GM23338 (cell line): Measurements from ENCODE around the gene MED20. TPM values are rescaled to one million over a fixed set of nuclear protein-coding genes. Genes with fewer than 3 reads are reported as not detected.

Experiments
- ATAC-seq: fragments of 200-7000 bp; cut with Tn5 transposase; 3 replicates; pipeline ENCODE4 v1.9.1; 2020
- DNase-seq: peaks from one replicate; pipeline ENCODE4 v3.0.0-alpha.2; 2015; ENCODE audit warnings: low spot score
- H2AFZ ChIP-seq: fragments of 200-600 bp; sonication (generic); 2 replicates; pipeline ENCODE4 v1.8.0; 2016; ENCODE audit warnings: antibody characterized with exemption, mild to moderate bottlenecking, moderate library complexity
- H3F3A ChIP-seq: fragments of 200-600 bp; sonication (generic); replicated peaks from 2 replicates; pipeline ENCODE4 v1.8.0; 2017; ENCODE audit warnings: antibody characterized with exemption, mixed run types, low read depth
- H3K27ac ChIP-seq: fragments of 200-600 bp; sonication (generic); 2 replicates; pipeline ENCODE4 v1.6.1; 2016; ENCODE audit warnings: low read depth
- H3K27me3 ChIP-seq: fragments of 200-600 bp; sonication (generic); 2 replicates; pipeline ENCODE4 v1.8.0; 2016; ENCODE audit warnings: mild to moderate bottlenecking, mixed run types, moderate library complexity; ENCODE audit not compliant: insufficient read depth
- H3K36me3 ChIP-seq: fragments of 200-600 bp; sonication (generic); 2 replicates; pipeline ENCODE4 v1.8.0; 2016; ENCODE audit warnings: mild to moderate bottlenecking; ENCODE audit not compliant: insufficient read depth
- H3K4me1 ChIP-seq: fragments of 200-600 bp; sonication (generic); 2 replicates; pipeline ENCODE4 v1.8.0; 2016; ENCODE audit warnings: mild to moderate bottlenecking, moderate library complexity; ENCODE audit not compliant: insufficient read depth
- H3K4me2 ChIP-seq: fragments of 200-600 bp; sonication (generic); 2 replicates; pipeline ENCODE4 v1.7.1; 2017; ENCODE audit warnings: mixed run types
- H3K4me3 ChIP-seq: fragments of 200-600 bp; sonication (generic); 2 replicates; pipeline ENCODE4 v1.6.1; 2016; ENCODE audit warnings: mixed run types
- H3K79me2 ChIP-seq: fragments of 200-600 bp; sonication (generic); replicated peaks from 2 replicates; pipeline ENCODE4 v1.8.0; 2017; ENCODE audit warnings: mild to moderate bottlenecking; ENCODE audit not compliant: insufficient read depth
- H3K9me2 ChIP-seq: fragments of 200-600 bp; sonication (generic); 2 replicates; pipeline ENCODE4 v1.8.0; 2017; ENCODE audit not compliant: insufficient read depth
- H4K20me1 ChIP-seq: fragments of 200-600 bp; sonication (generic); replicated peaks from 2 replicates; pipeline ENCODE4 v1.8.0; 2017; ENCODE audit warnings: mild to moderate bottlenecking; ENCODE audit not compliant: insufficient read depth
- H3K27ac Mint-ChIP-seq: 2 replicates; pipeline ENCODE4 v1.8.0; 2020; ENCODE audit warnings: inconsistent platforms, mild to moderate bottlenecking, moderate library complexity, mixed read lengths
- H3K27me3 Mint-ChIP-seq: 3 replicates; pipeline ENCODE4 v1.8.0; 2022; ENCODE audit warnings: low read depth, mild to moderate bottlenecking, moderate library complexity, mixed read lengths, inconsistent platforms; ENCODE audit not compliant: insufficient read depth, poor library complexity
- H3K36me3 Mint-ChIP-seq: 3 replicates; pipeline ENCODE4 v1.8.0; 2021; ENCODE audit warnings: low read depth, mild to moderate bottlenecking, inconsistent platforms, moderate library complexity, mixed read lengths
- H3K4me1 Mint-ChIP-seq: 3 replicates; pipeline ENCODE4 v1.8.0; 2020; ENCODE audit warnings: mild to moderate bottlenecking, inconsistent platforms, mixed read lengths
- H3K4me3 Mint-ChIP-seq: 3 replicates; pipeline ENCODE4 v1.8.0; 2021; ENCODE audit warnings: moderate library complexity, mild to moderate bottlenecking, inconsistent platforms, mixed read lengths
- H3K9me3 Mint-ChIP-seq: 3 replicates; pipeline ENCODE4 v1.8.0; 2020; ENCODE audit warnings: moderate library complexity, mild to moderate bottlenecking, inconsistent platforms, mixed read lengths
- CREB1 ChIP-seq: fragments of 250-450 bp; sonication (Bioruptor Pico); IDR thresholded peaks from 2 replicates; pipeline ENCODE4 v1.5.0; 2020; ENCODE audit warnings: low read depth, mild to moderate bottlenecking, moderate library complexity
- CTCF ChIP-seq, 2 experiments: fragments of 200-600 bp in 1 of 2; sonication (generic) in 1 of 2; conservative IDR thresholded peaks; 2 replicates each; pipeline versions ENCODE4 v1.5.1 to v1.6.1; 2016 to 2017; ENCODE audit warnings: antibody characterized with exemption in 2 of 2, low read depth in 2 of 2, mild to moderate bottlenecking in 2 of 2, moderate library complexity in 1 of 2
- ETS1 ChIP-seq: IDR thresholded peaks from 2 replicates; pipeline ENCODE4 v1.6.1; 2016; ENCODE audit warnings: antibody characterized with exemption
- EZH2 ChIP-seq: fragments of 200-600 bp; sonication (generic); IDR thresholded peaks from one replicate; pipeline ENCODE4 v1.8.0; 2017; ENCODE audit warnings: antibody characterized with exemption, mild to moderate bottlenecking, low read depth; ENCODE audit not compliant: unreplicated experiment
- EZH2phosphoT487 ChIP-seq: fragments of 200-600 bp; sonication (generic); IDR thresholded peaks from one replicate; pipeline ENCODE4 v1.8.1; 2018; ENCODE audit warnings: antibody characterized with exemption; ENCODE audit not compliant: unreplicated experiment
- JUNB ChIP-seq: IDR thresholded peaks from one replicate; pipeline ENCODE4 v1.6.1; 2016; ENCODE audit warnings: antibody characterized with exemption; ENCODE audit not compliant: unreplicated experiment
- NANOG ChIP-seq: IDR thresholded peaks from 2 replicates; pipeline ENCODE4 v1.6.1; 2016; ENCODE audit warnings: antibody characterized with exemption, borderline replicate concordance
- POLR2AphosphoS5 ChIP-seq: IDR thresholded peaks from 2 replicates; pipeline ENCODE4 v1.6.1; 2016; ENCODE audit warnings: antibody characterized with exemption, low read depth
- STAT1 ChIP-seq: IDR thresholded peaks from one replicate; pipeline ENCODE4 v1.6.1; 2016; ENCODE audit warnings: antibody characterized with exemption; ENCODE audit not compliant: unreplicated experiment
- ZNF114 ChIP-seq: fragments of 250-450 bp; sonication (Bioruptor Pico); IDR thresholded peaks from 2 replicates; pipeline ENCODE4 v1.5.0; 2020; ENCODE audit warnings: mild to moderate bottlenecking, moderate library complexity
- ZNF331 ChIP-seq: fragments of 250-450 bp; sonication (Bioruptor Pico); IDR thresholded peaks from 2 replicates; pipeline ENCODE4 v1.5.0; 2020; ENCODE audit warnings: low read depth, mild to moderate bottlenecking, moderate library complexity
- ZNF462 ChIP-seq: fragments of 250-450 bp; sonication (Bioruptor Pico); IDR thresholded peaks from 2 replicates; pipeline ENCODE4 v1.5.0; 2020; ENCODE audit warnings: mild to moderate bottlenecking, moderate library complexity
- polyA plus RNA-seq: library from polyadenylated mRNA; unstranded; fragments of >200 nt; fragmentation: Nextera tagmentation; extraction: Ambion mirVana; gene quantifications from 2 replicates; pipeline ENCODE4 v1.2.1, GENCODE V29; 2016
- total RNA-seq: library from RNA; depleted of rRNA; stranded (reverse); fragments of >200 nt; shearing (Covaris generic); gene quantifications from 2 replicates; pipeline ENCODE4 v1.2.3, GENCODE V29; 2014
- TF ChIP-seq, protein P1 (sequence below): IDR thresholded peaks from one replicate; pipeline ENCODE4 v1.6.1; 2018; ENCODE audit warnings: antibody characterized with exemption; ENCODE audit not compliant: unreplicated experiment

The MED20 gene
- total and polyA plus RNA-seq, 2 experiments from 2014 or later: 20.1 to 39.3 TPM

DNA sequence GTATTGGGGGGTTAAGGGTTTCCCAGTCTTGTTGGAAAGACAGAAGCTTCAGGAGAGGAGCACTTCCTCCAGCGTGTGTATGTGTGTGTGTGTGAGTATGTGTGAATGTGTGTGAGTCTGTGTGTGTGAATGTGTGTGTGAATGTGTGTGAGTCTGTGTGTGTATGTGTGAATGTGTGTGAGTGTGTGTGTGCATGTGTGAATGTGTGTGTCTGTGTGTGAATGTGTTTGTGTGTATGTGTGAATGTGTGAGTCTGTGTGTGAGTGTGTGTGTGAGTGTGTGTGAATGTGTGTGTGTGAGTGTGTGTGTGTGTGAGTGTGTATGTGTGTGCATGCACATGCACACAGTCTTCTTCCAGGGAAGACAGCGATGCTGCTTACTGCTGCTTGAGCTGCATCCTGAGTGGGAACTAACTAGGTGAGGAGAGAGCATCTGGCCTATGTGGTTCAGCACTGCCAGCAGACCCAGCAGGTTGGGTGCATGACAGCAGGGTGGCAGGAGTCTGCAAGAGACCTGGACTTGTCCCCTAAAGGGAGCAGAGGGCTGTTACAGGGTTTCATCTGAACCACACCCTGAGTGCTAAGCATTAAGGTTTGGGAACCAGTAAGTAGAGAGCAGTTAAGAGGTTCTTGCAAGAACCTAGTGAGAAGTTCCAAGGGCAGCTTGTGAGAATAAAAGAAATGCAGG lies 43.4 kb upstream of the MED20 start:
- no peak for DNase-seq
- H3K4me1 ChIP-seq: peaks cover 27% of the 10 kb centered on the region
- H3K4me1 Mint-ChIP-seq: peaks cover 45% of the 10 kb centered on the region
- H3K27ac ChIP-seq: peak overlapping the region; percentile 98
- H3K27ac Mint-ChIP-seq: peak overlapping the region; percentile 4; the same call in 1 of the 2 replicates
- H3K9me2 ChIP-seq: 0 out of 2 replicates have a peak, but pooled peaks cover 6% of the 10 kb centered on the region
- peaks cover 7% of the 10 kb centered on the region for H3K27me3 Mint-ChIP-seq
- H3K4me3 ChIP-seq: no peak overlapping the region
- no peaks in the 10 kb centered on the region for H3K27me3 ChIP-seq
- H3K9me3 Mint-ChIP-seq: no peaks in the 10 kb centered on the region; the same call in 2 of the 3 replicates
- no peaks in the 10 kb centered on the region for H3K36me3 Mint-ChIP-seq
- H4K20me1 ChIP-seq: no peaks in the 10 kb centered on the region
- TF ChIP-seq, protein P1, sequence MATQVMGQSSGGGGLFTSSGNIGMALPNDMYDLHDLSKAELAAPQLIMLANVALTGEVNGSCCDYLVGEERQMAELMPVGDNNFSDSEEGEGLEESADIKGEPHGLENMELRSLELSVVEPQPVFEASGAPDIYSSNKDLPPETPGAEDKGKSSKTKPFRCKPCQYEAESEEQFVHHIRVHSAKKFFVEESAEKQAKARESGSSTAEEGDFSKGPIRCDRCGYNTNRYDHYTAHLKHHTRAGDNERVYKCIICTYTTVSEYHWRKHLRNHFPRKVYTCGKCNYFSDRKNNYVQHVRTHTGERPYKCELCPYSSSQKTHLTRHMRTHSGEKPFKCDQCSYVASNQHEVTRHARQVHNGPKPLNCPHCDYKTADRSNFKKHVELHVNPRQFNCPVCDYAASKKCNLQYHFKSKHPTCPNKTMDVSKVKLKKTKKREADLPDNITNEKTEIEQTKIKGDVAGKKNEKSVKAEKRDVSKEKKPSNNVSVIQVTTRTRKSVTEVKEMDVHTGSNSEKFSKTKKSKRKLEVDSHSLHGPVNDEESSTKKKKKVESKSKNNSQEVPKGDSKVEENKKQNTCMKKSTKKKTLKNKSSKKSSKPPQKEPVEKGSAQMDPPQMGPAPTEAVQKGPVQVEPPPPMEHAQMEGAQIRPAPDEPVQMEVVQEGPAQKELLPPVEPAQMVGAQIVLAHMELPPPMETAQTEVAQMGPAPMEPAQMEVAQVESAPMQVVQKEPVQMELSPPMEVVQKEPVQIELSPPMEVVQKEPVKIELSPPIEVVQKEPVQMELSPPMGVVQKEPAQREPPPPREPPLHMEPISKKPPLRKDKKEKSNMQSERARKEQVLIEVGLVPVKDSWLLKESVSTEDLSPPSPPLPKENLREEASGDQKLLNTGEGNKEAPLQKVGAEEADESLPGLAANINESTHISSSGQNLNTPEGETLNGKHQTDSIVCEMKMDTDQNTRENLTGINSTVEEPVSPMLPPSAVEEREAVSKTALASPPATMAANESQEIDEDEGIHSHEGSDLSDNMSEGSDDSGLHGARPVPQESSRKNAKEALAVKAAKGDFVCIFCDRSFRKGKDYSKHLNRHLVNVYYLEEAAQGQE: no peak
- no peak for TF ChIP-seq CTCF (conservative IDR thresholded peaks at IDR 0.05; ENCODE audit: low read depth in 2 of 2)
- TF ChIP-seq EZH2: no peak
- no peak for TF ChIP-seq JUNB
- no peak for TF ChIP-seq ZNF462
- no peak for TF ChIP-seq EZH2phosphoT487
- no peak for TF ChIP-seq NANOG
- TF ChIP-seq CREB1 (CRISPR knock-in tag): no peak
- TF ChIP-seq STAT1: no peak
- TF ChIP-seq ZNF331 (CRISPR knock-in tag): no peak
- no peak for TF ChIP-seq ETS1
- TF ChIP-seq ZNF114 (CRISPR knock-in tag): no peak
- no peak for TF ChIP-seq POLR2AphosphoS5
- 0 out of 2 replicates have a peak overlapping the region, but pooled peaks have one; percentile 64 for H3K4me2 ChIP-seq
- no peak overlapping the region for H2AFZ ChIP-seq
- 0 out of 2 replicates have a peak, but pooled peaks cover 2% of the 10 kb centered on the region for H3F3A ChIP-seq
- H3K4me3 Mint-ChIP-seq: no peak overlapping the region
- no peaks in the 10 kb centered on the region for H3K79me2 ChIP-seq
- ATAC-seq: peak; percentile 4; the same call in 2 of the 3 replicates
- H3K36me3 ChIP-seq: no peaks in the 10 kb centered on the region
